LNCaP clone FGC (cell line): Measurements from ENCODE around the gene DNM3.

Source experiments
- DNase-seq: peaks from one replicate; pipeline ENCODE4 v3.0.0-alpha.2; 2011; ENCODE audit warnings: low read depth
- H3K4me3 ChIP-seq: 2 replicates; pipeline ENCODE4 v1.5.1; 2011; ENCODE audit warnings: mild to moderate bottlenecking, low read depth, low read length, control low read depth
- CTCF ChIP-seq: IDR thresholded peaks from 2 replicates; pipeline ENCODE4 v1.5.1; 2012; ENCODE audit warnings: mild to moderate bottlenecking; ENCODE audit not compliant: control insufficient read depth, insufficient read depth; ENCODE audit errors: extremely low read depth

The DNM3 gene

GRCh38 chr1:172417557-172417956 lies 576.3 kb downstream of the DNM3 start:
- no peak overlapping the region for H3K4me3 ChIP-seq
- no peak for TF ChIP-seq CTCF
- no peak for DNase-seq

GRCh38 chr1:172420385-172420784 lies 579.1 kb downstream of the DNM3 start, which contains the start of gene C1orf105:
TSS of gene C1orf105 (plus strand) at chr1:172420685. CDS start at chr1:172420886, 201 bp downstream.
- no peak for DNase-seq
- TF ChIP-seq CTCF, result no peak
- H3K4me3 ChIP-seq, result no peak within 1 kb of the TSS

GRCh38 chr1:172421974-172422604 lies 580.8 kb downstream of the DNM3 start:
- TF ChIP-seq CTCF, result no peak
- H3K4me3 ChIP-seq, result no peak overlapping the region
- no peak for DNase-seq

GRCh38 chr1:172423336-172423735 lies 582.0 kb downstream of the DNM3 start:
- no peak for DNase-seq
- H3K4me3 ChIP-seq, result no peak overlapping the region
- TF ChIP-seq CTCF, result no peak

GRCh38 chr1:172425339-172425738 lies 584.0 kb downstream of the DNM3 start:
- no peak overlapping the region for H3K4me3 ChIP-seq
- no peak for DNase-seq
- TF ChIP-seq CTCF, result no peak

GRCh38 chr1:172427191-172427590 lies 585.9 kb downstream of the DNM3 start:
- TF ChIP-seq CTCF, result no peak
- DNase-seq, result no peak
- no peak overlapping the region for H3K4me3 ChIP-seq

- DNase-seq, result peak; percentile 81
- peak; percentile 85 for TF ChIP-seq CTCF
- H3K4me3 ChIP-seq, result no peak overlapping the region
These were observed 588.2 kb downstream of the DNM3 start for GRCh38 chr1:172429331-172430127.
